K562 (cell line): ENCODE data around the gene CALHM2. TPM values are rescaled to one million over a fixed set of nuclear protein-coding genes. Genes with fewer than 3 reads are reported as not detected.

ENCODE experiments used
- ATAC-seq: fragments of 200-7000 bp; cut with Tn5 transposase; 3 replicates; pipeline ENCODE4 v1.9.1; 2020; ENCODE audit warnings: moderate library complexity
- BruUV-seq: library from RNA; stranded (reverse); fragments of 400-500 nt; replicated peaks from 2 replicates; lab custom pipeline; 2021; lab: Mats Ljungman, UMichigan
- CTCF ChIA-PET: fragments of 300-600 bp; formaldehyde crosslinking; extraction: SDS; loops from one replicate; lab custom pipeline; 2021; ENCODE audit warnings: low intra/inter-chr PET ratio; lab: Yijun Ruan, JAX
- POLR2A ChIA-PET: fragments of 300-600, 350-650 bp; sonication (Branson Sonifier 250); formaldehyde crosslinking; extraction: SDS; loops from one replicate; lab custom pipeline; 2021; ENCODE audit warnings: antibody characterized with exemption, inconsistent platforms; lab: Yijun Ruan, JAX
- DNase-seq, 4 experiments: peaks; one replicate each; pipeline versions ENCODE4 v3.0.0 to v3.0.0-alpha.2; 2011 to 2018; ENCODE audit warnings: low spot score in 3 of 4, mixed read lengths in 3 of 4; ENCODE audit errors: extremely low read depth in 1 of 4
- FAIRE-seq: peaks from 2 replicates; lab custom pipeline; 2011; peaks lifted over from hg19 to GRCh38; lab: Jason Lieb, UNC
- H2AFZ ChIP-seq: 2 replicates; pipeline ENCODE4 v1.6.0; 2011; ENCODE audit warnings: low read depth, low read length, control low read depth, inconsistent platforms
- H3K27ac ChIP-seq: fragments of 200-600 bp; 3 replicates; pipeline ENCODE4 v1.8.0; 2011; ENCODE audit warnings: low read depth, mild to moderate bottlenecking, control low read depth, inconsistent platforms, low read length, moderate library complexity, mixed read lengths; ENCODE audit errors: extremely low read depth
- H3K27me3 ChIP-seq, 2 experiments: fragments of 300-600 bp in 1 of 2; 2 replicates in 1 of 2; 3 replicates in 1 of 2; pipeline versions ENCODE4 v1.6.0 to v1.8.0; 2011; ENCODE audit warnings: inconsistent platforms in 2 of 2, low read length in 2 of 2, mild to moderate bottlenecking in 1 of 2, mixed read lengths in 1 of 2, moderate library complexity in 1 of 2; ENCODE audit not compliant: control insufficient read depth in 2 of 2, insufficient read depth in 2 of 2
- H3K36me3 ChIP-seq: fragments of 300-600 bp; 3 replicates; pipeline ENCODE4 v1.8.0; 2011; ENCODE audit warnings: mild to moderate bottlenecking, low read length, inconsistent platforms; ENCODE audit not compliant: control insufficient read depth, insufficient read depth
- H3K4me1 ChIP-seq, 2 experiments: fragments of 200-600 bp in 1 of 2; replicated peaks in 1 of 2; 2 replicates in 1 of 2; 3 replicates in 1 of 2; pipeline versions ENCODE4 v1.5.1 to v1.8.0; 2011; ENCODE audit warnings: inconsistent platforms in 2 of 2, low read length in 2 of 2, mild to moderate bottlenecking in 1 of 2, mixed read lengths in 1 of 2, moderate library complexity in 1 of 2; ENCODE audit not compliant: control insufficient read depth in 2 of 2, insufficient read depth in 2 of 2
- H3K4me2 ChIP-seq: 2 replicates; pipeline ENCODE4 v1.6.1; 2011; ENCODE audit warnings: low read length, control low read depth, inconsistent platforms, mixed read lengths; ENCODE audit not compliant: insufficient read depth
- H3K4me3 ChIP-seq: fragments of 200-600 bp; sonication (generic), shearing (Covaris generic); 2 replicates; pipeline ENCODE4 v1.5.1; 2016; ENCODE audit warnings: control low read depth, inconsistent platforms
- H3K79me2 ChIP-seq: fragments of 200-600 bp; 3 replicates; pipeline ENCODE4 v1.8.0; 2011; ENCODE audit warnings: low read length, inconsistent platforms; ENCODE audit not compliant: control insufficient read depth, insufficient read depth
- H3K9ac ChIP-seq, 2 experiments: 2 replicates each; pipeline versions ENCODE4 v1.6.0 to v1.6.1; 2011; ENCODE audit warnings: low read depth in 2 of 2, low read length in 2 of 2, control low read depth in 1 of 2, inconsistent platforms in 1 of 2, mild to moderate bottlenecking in 1 of 2, mixed read lengths in 1 of 2; ENCODE audit not compliant: insufficient read depth in 1 of 2
- H3K9me1 ChIP-seq: one replicate; pipeline ENCODE4 v1.6.0; 2011; ENCODE audit warnings: inconsistent platforms, mild to moderate bottlenecking, low read length, moderate library complexity; ENCODE audit not compliant: control insufficient read depth, insufficient read depth
- H3K9me3 ChIP-seq: replicated peaks from 2 replicates; pipeline ENCODE4 v1.5.1; 2011; ENCODE audit warnings: low read depth, low read length, inconsistent platforms; ENCODE audit not compliant: control insufficient read depth, insufficient read depth
- H4K20me1 ChIP-seq: replicated peaks from 2 replicates; pipeline ENCODE4 v1.6.1; 2011; ENCODE audit warnings: low read length, inconsistent platforms, mixed read lengths; ENCODE audit not compliant: control insufficient read depth, insufficient read depth
- CBX3 ChIP-seq, 2 experiments: IDR thresholded peaks; 1 replicate in 1 of 2; 2 replicates in 1 of 2; pipeline ENCODE4 v1.6.1; 2012; ENCODE audit warnings: inconsistent platforms in 2 of 2, low read length in 2 of 2, borderline replicate concordance in 1 of 2, control low read depth in 1 of 2
- EGR1 ChIP-seq: fragments of 450-650 bp; conservative IDR thresholded peaks from 2 replicates; pipeline ENCODE4 v1.6.1; 2017; ENCODE audit warnings: mild to moderate bottlenecking
- ZFP1 ChIP-seq: fragments of 450-650 bp; formaldehyde crosslinking; IDR thresholded peaks from 2 replicates; pipeline ENCODE4 v1.4.0; 2020; ENCODE audit warnings: mild to moderate bottlenecking, mixed read lengths
- WGBS: fragments of 100-300 bp; shearing (Covaris generic); methylation state at CpG from one replicate; pipeline ENCODE4 v1.1.6; 2016; ENCODE audit warnings: low coverage, mixed read lengths; ENCODE audit not compliant: insufficient coverage; ENCODE audit errors: missing lambda C conversion rate; 5-methylcytosine and 5-hydroxymethylcytosine counted together
- in situ Hi-C: fragments of 300-500 bp; cut with MboI; formaldehyde crosslinking; loops from 4 replicates; pipeline ENCODE4 v1.15.0; 2018; ENCODE audit warnings: inconsistent platforms, mixed read lengths
- intact Hi-C: fragments of 100-400 bp; cut with micrococcal nuclease; formaldehyde crosslinking; loops from 2 replicates; pipeline ENCODE4 v1.14.2; 2022
- polyA plus RNA-seq, 8 experiments: library from polyadenylated mRNA; depleted of rRNA in 4 of 8; stranded (reverse) in 5 of 8; unstranded in 3 of 8; fragments of >200 nt; fragmentation: Nextera tagmentation in 2 of 8; fragmentation: Illumina TruSeq in 1 of 8; extraction: Ambion mirVana in 2 of 8; extraction: Trizol in 1 of 8; gene quantifications; 2 replicates each; pipeline versions ENCODE4 v1.2.1 to v1.2.3, GENCODE V29; 2011 to 2014; ENCODE audit warnings: inconsistent platforms in 1 of 8, missing spikeins in 1 of 8
- total RNA-seq, 7 experiments: library from RNA; depleted of rRNA in 6 of 7; stranded (reverse); fragments of >200 nt in 6 of 7; fragmentation: Illumina TruSeq in 2 of 7; extraction: Trizol in 2 of 7; gene quantifications; 2 replicates each; pipeline versions ENCODE4 v1.2.1 to v1.2.3, GENCODE V29; 2011 to 2021; ENCODE audit warnings: low replicate concordance in 1 of 7
- TF ChIP-seq, protein P1 (sequence below): sonication (generic); formaldehyde crosslinking; IDR thresholded peaks from 2 replicates; pipeline ENCODE4 v1.8.0; 2022; ENCODE audit warnings: mild to moderate bottlenecking, missing genetic modification reagents

The CALHM2 gene
- total and polyA plus RNA-seq, 9 of the 15 experiments (the other 6 are each of a cell fraction or from before 2014, with no cell fraction given) = 0.08 to 0.14 (median 0.13) TPM; not detected in 6

DNA sequence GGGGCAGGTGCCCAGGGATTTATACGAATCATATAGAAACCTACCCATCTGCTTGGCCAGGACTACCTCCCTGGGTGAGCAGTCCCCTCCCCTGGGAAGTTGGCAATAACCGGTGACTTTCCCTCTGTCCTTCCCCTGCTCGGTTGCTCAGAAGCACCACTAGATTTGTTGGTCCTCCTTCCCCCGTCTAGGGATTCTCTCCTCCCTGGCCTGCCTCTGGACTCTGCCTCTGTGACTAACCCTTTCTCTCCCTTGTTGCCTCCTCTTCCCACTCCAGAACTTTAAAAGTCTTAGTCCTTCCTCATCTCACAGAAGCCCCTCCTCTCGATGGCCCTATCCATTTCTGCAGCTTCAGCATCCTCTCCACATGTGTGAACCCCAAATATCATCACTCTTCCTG is 17.0 kb upstream of the CALHM2 start (continued):
- TF ChIP-seq, protein P1, sequence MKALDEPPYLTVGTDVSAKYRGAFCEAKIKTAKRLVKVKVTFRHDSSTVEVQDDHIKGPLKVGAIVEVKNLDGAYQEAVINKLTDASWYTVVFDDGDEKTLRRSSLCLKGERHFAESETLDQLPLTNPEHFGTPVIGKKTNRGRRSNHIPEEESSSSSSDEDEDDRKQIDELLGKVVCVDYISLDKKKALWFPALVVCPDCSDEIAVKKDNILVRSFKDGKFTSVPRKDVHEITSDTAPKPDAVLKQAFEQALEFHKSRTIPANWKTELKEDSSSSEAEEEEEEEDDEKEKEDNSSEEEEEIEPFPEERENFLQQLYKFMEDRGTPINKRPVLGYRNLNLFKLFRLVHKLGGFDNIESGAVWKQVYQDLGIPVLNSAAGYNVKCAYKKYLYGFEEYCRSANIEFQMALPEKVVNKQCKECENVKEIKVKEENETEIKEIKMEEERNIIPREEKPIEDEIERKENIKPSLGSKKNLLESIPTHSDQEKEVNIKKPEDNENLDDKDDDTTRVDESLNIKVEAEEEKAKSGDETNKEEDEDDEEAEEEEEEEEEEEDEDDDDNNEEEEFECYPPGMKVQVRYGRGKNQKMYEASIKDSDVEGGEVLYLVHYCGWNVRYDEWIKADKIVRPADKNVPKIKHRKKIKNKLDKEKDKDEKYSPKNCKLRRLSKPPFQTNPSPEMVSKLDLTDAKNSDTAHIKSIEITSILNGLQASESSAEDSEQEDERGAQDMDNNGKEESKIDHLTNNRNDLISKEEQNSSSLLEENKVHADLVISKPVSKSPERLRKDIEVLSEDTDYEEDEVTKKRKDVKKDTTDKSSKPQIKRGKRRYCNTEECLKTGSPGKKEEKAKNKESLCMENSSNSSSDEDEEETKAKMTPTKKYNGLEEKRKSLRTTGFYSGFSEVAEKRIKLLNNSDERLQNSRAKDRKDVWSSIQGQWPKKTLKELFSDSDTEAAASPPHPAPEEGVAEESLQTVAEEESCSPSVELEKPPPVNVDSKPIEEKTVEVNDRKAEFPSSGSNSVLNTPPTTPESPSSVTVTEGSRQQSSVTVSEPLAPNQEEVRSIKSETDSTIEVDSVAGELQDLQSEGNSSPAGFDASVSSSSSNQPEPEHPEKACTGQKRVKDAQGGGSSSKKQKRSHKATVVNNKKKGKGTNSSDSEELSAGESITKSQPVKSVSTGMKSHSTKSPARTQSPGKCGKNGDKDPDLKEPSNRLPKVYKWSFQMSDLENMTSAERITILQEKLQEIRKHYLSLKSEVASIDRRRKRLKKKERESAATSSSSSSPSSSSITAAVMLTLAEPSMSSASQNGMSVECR = no peak

DNA sequence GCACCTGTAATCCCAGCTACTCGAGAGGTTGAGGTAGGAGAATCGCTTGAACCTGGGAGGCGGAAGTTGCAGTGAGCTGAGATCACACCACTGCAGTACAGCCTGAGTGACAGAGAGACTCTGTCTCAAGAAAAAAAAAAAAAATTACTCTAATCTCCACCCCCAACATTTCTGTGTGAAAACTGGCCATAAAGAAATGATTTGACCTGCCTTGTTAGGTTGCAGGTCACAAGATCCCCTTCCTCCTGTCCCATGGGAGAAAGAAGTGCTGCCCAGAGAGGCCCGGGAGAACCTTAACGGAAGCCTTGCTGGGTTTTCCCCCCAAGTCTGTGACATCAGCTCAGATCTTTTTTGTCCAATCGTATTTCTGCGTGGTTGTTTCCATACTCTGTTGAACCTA is 15.2 kb upstream of the CALHM2 start:
- no peak overlapping the region for H2AFZ ChIP-seq
- no peaks in the 10 kb centered on the region for H3K9me1 ChIP-seq
- peaks cover 0 to 16% of the 10 kb centered on the region in 2 experiments; a peak in 3 of 5 replicates for H3K27me3 ChIP-seq
- DNase-seq (no peak), ATAC-seq (no peak), FAIRE-seq (no peak)
- no peaks in the 10 kb centered on the region for H3K9me3 ChIP-seq
- intact Hi-C loops (no loop called here), in situ Hi-C loops (no loop called here)
- H3K36me3 ChIP-seq = no peaks in the 10 kb centered on the region
- no peak overlapping the region for H3K4me3 ChIP-seq
- WGBS = 29% methylated on average over 4 of the region's 7 CpGs
- no TSS peak for BruUV-seq
- no peak overlapping the region for H3K4me2 ChIP-seq
- H3K9ac ChIP-seq = no peak overlapping the region
- POLR2A ChIA-PET = interaction anchor here (0.7 kb wide), 1 partner anchor 218 kb away, joined by 3 read pairs; no protein-coding TSS in a partner anchor
- no peak overlapping the region for H3K27ac ChIP-seq
- no peak for TF ChIP-seq CBX3 (IDR thresholded peaks at IDR 0.05; ENCODE audit: borderline replicate concordance in 1 of 2, low read length in 2 of 2)
- no peak for TF ChIP-seq ZFP1 (CRISPR knock-in tag)
- TF ChIP-seq EGR1 = no peak
- TF ChIP-seq, all 486 proteins: peak for 0
- H4K20me1 ChIP-seq = no peaks in the 10 kb centered on the region; the same call in 1 of the 2 replicates
- CTCF ChIA-PET = no interaction called here
- no peaks in the 10 kb centered on the region for H3K79me2 ChIP-seq
- H3K4me1 ChIP-seq = peaks cover 0 to 10% of the 10 kb centered on the region in 2 experiments; a peak in 2 of 5 replicates
